HepG2 (cell line): Measurements from ENCODE around the gene PCGF6. TPM values are rescaled to one million over a fixed set of nuclear protein-coding genes. Genes with fewer than 3 reads are reported as not detected.

Source experiments
- ATAC-seq: fragments of 200-7000 bp; cut with Tn5 transposase; 3 replicates; pipeline ENCODE4 v1.9.1; 2020; ENCODE audit warnings: mild to moderate bottlenecking, moderate library complexity
- BruUV-seq: library from RNA; stranded (reverse); fragments of 400-500 nt; replicated peaks from 2 replicates; lab custom pipeline; 2021; lab: Mats Ljungman, UMichigan
- CTCF ChIA-PET: fragments of 300-600 bp; formaldehyde crosslinking; extraction: SDS; loops from one replicate; lab custom pipeline; 2021; ENCODE audit warnings: low total read pairs, inconsistent platforms, low intra/inter-chr PET ratio; lab: Yijun Ruan, JAX
- POLR2A ChIA-PET: fragments of 350-600 bp; sonication (Branson Sonifier 250); formaldehyde crosslinking; loops from one replicate; lab custom pipeline; 2020; ENCODE audit warnings: antibody characterized with exemption, inconsistent platforms; lab: Yijun Ruan, JAX
- DNase-seq: peaks from one replicate; pipeline ENCODE4 v3.0.0-alpha.2; 2015; ENCODE audit warnings: low spot score
- FAIRE-seq: peaks from 3 replicates; lab custom pipeline; 2011; peaks lifted over from hg19 to GRCh38; lab: Jason Lieb, UNC
- H2AFZ ChIP-seq: one replicate; pipeline ENCODE4 v1.6.1; 2011; ENCODE audit warnings: low read length, inconsistent platforms
- H3K27ac ChIP-seq: fragments of 300-600 bp; 3 replicates; pipeline ENCODE4 v1.8.0; 2011; ENCODE audit warnings: mixed run types, mild to moderate bottlenecking, mixed read lengths, low read length, inconsistent platforms; ENCODE audit not compliant: insufficient read depth; ENCODE audit errors: extremely low read length
- H3K27me3 ChIP-seq, 2 experiments: fragments of 200-600 bp in 1 of 2; 2 replicates in 1 of 2; 3 replicates in 1 of 2; pipeline versions ENCODE4 v1.6.0 to v1.8.0; 2011; ENCODE audit warnings: low read length in 2 of 2, mild to moderate bottlenecking in 2 of 2, moderate library complexity in 2 of 2, inconsistent platforms in 1 of 2; ENCODE audit not compliant: insufficient read depth in 2 of 2, control insufficient read depth in 1 of 2
- H3K36me3 ChIP-seq, 2 experiments: fragments of 200-600 bp in 1 of 2; replicated peaks in 1 of 2; 2 replicates in 1 of 2; 3 replicates in 1 of 2; pipeline versions ENCODE4 v1.5.1 to v1.8.0; 2011; ENCODE audit warnings: low read length in 2 of 2, inconsistent platforms in 1 of 2; ENCODE audit not compliant: insufficient read depth in 2 of 2, control insufficient read depth in 1 of 2
- H3K4me1 ChIP-seq: 2 replicates; pipeline ENCODE4 v1.5.1; 2012; ENCODE audit warnings: low read length, inconsistent platforms; ENCODE audit not compliant: insufficient read depth
- H3K4me2 ChIP-seq: 2 replicates; pipeline ENCODE4 v1.6.0; 2011; ENCODE audit warnings: low read depth, low read length, inconsistent platforms
- H3K4me3 ChIP-seq, 3 experiments: fragments of 200-600 bp in 1 of 3; sonication (generic), shearing (Covaris generic) in 1 of 3; replicated peaks in 1 of 3; 2 replicates each; pipeline ENCODE4 v1.5.1; 2011 to 2016; ENCODE audit warnings: low read length in 3 of 3, inconsistent platforms in 2 of 3, low read depth in 2 of 3, mild to moderate bottlenecking in 2 of 3, control low read depth in 1 of 3, mixed read lengths in 1 of 3; ENCODE audit not compliant: insufficient read depth in 1 of 3
- H3K79me2 ChIP-seq: one replicate; pipeline ENCODE4 v1.6.1; 2011; ENCODE audit warnings: low read length, inconsistent platforms; ENCODE audit not compliant: insufficient read depth
- H3K9ac ChIP-seq: 2 replicates; pipeline ENCODE4 v1.6.0; 2011; ENCODE audit warnings: mild to moderate bottlenecking, low read depth, low read length, inconsistent platforms; ENCODE audit not compliant: insufficient read depth
- H3K9me3 ChIP-seq: 2 replicates; pipeline ENCODE4 v1.5.1; 2012; ENCODE audit warnings: mild to moderate bottlenecking, low read length
- H4K20me1 ChIP-seq: 2 replicates; pipeline ENCODE4 v1.6.0; 2011; ENCODE audit warnings: inconsistent platforms, mild to moderate bottlenecking, low read length, moderate library complexity; ENCODE audit not compliant: insufficient read depth
- CBX5 ChIP-seq: sonication (generic); formaldehyde crosslinking; IDR thresholded peaks from 2 replicates; pipeline ENCODE4 v1.4.0; 2020; ENCODE audit warnings: missing genetic modification reagents, borderline replicate concordance
- ELK4 ChIP-seq: sonication (generic); formaldehyde crosslinking; IDR thresholded peaks from 2 replicates; pipeline ENCODE4 v1.9.0; 2021; ENCODE audit warnings: missing genetic modification reagents, borderline replicate concordance
- HCFC1 ChIP-seq: fragments of 150-350 bp; IDR thresholded peaks from 2 replicates; pipeline ENCODE4 v1.6.1; 2014; ENCODE audit warnings: low read depth, low read length
- HNF4A ChIP-seq: sonication (generic); formaldehyde crosslinking; IDR thresholded peaks from 2 replicates; pipeline ENCODE4 v1.4.0; 2020; ENCODE audit warnings: missing genetic modification reagents
- MYNN ChIP-seq: sonication (generic); formaldehyde crosslinking; IDR thresholded peaks from 2 replicates; pipeline ENCODE4 v1.4.0; 2020; ENCODE audit warnings: mild to moderate bottlenecking, low read depth, missing genetic modification reagents
- ONECUT2 ChIP-seq: sonication (generic); formaldehyde crosslinking; IDR thresholded peaks from 2 replicates; pipeline ENCODE4 v1.4.0; 2020; ENCODE audit warnings: missing genetic modification reagents
- PITX1 ChIP-seq: sonication (generic); formaldehyde crosslinking; IDR thresholded peaks from 2 replicates; pipeline ENCODE4 v1.5.1; 2020; ENCODE audit warnings: mild to moderate bottlenecking, missing genetic modification reagents
- ZNF639 ChIP-seq: conservative IDR thresholded peaks from 2 replicates; pipeline ENCODE4 v1.6.1; 2018; ENCODE audit warnings: missing genetic modification reagents
- WGBS: methylation state at CpG from one replicate; pipeline ENCODE4 v1.1.6; 2017; ENCODE audit warnings: low lambda C conversion rate; 5-methylcytosine and 5-hydroxymethylcytosine counted together
- in situ Hi-C: cut with HindIII; loops from 2 replicates; pipeline ENCODE4 v1.10.0; 2017; ENCODE audit warnings: low pct_unique_long_range_greater_than_20kb; ENCODE audit not compliant: extremely low pct_ligation_motif_present
- intact Hi-C: fragments of 100-400 bp; cut with micrococcal nuclease; formaldehyde crosslinking; loops from one replicate; pipeline ENCODE4 v1.10.0; 2022; ENCODE audit not compliant: unreplicated experiment
- polyA plus RNA-seq, 8 experiments: library from polyadenylated mRNA; depleted of rRNA in 3 of 8; stranded (reverse) in 7 of 8; unstranded in 1 of 8; fragments of >200 nt; fragmentation: Illumina TruSeq in 4 of 8; extraction: Trizol in 4 of 8; gene quantifications; 2 replicates each; pipeline versions ENCODE4 v1.2.1 to v1.2.3, GENCODE V29; 2011 to 2016; ENCODE audit warnings: low read depth in 4 of 8, missing spikeins in 1 of 8, mixed read lengths in 1 of 8; ENCODE audit not compliant: insufficient read depth in 1 of 8
- total RNA-seq, 5 experiments: library from RNA; depleted of rRNA; stranded (reverse); fragments of >200 nt; fragmentation: Illumina TruSeq; extraction: Trizol; gene quantifications; 2 replicates each; pipeline ENCODE4 v1.2.3, GENCODE V29; 2016; ENCODE audit warnings: low read depth in 1 of 5

PCGF6 gene
- total and polyA plus RNA-seq, 2 of the 13 experiments (the other 11 are each of a cell fraction or from before 2014, with no cell fraction given), result 5.2 to 19.4 TPM

GRCh38 chr10:103295374-103296015 is 55.4 kb downstream of the PCGF6 start:
- ChIA-PET CTCF (no interaction called here), POLR2A (no interaction called here)
- no peak for FAIRE-seq
- ATAC-seq, result no peak
- no peak overlapping the region for H3K27ac ChIP-seq
- no TSS peak for BruUV-seq
- H3K79me2 ChIP-seq, result no peaks in the 10 kb centered on the region
- no peaks in the 10 kb centered on the region for H3K36me3 ChIP-seq
- no peak overlapping the region for H3K9ac ChIP-seq
- H3K27me3 ChIP-seq, result peaks cover 0 to 1% of the 10 kb centered on the region in 2 experiments; a peak in 1 of 5 replicates
- TF ChIP-seq PITX1, result no peak
- no peak for TF ChIP-seq HCFC1
- TF ChIP-seq ELK4 (CRISPR knock-in tag), result no peak
- TF ChIP-seq ONECUT2 (CRISPR knock-in tag), result no peak
- no peak for TF ChIP-seq CBX5 (CRISPR knock-in tag)
- TF ChIP-seq MYNN (CRISPR knock-in tag), result no peak
- 27% methylated on average over 2 of the region's 2 CpGs for WGBS
- intact Hi-C loops, result no loop called here
- in situ Hi-C loops, result no loop called here
- H3K4me3 ChIP-seq, result no peak overlapping the region
- H4K20me1 ChIP-seq, result no peaks in the 10 kb centered on the region
- DNase-seq, result no peak
- H3K4me1 ChIP-seq, result peaks cover 15% of the 10 kb centered on the region
- H3K4me2 ChIP-seq, result no peak overlapping the region
- H2AFZ ChIP-seq, result no peak overlapping the region
- H3K9me3 ChIP-seq, result no peaks in the 10 kb centered on the region

GRCh38 chr10:103291588-103291987 is 59.4 kb downstream of the PCGF6 start:
- peaks cover 15% of the 10 kb centered on the region for H3K4me1 ChIP-seq
- H3K9ac ChIP-seq, result no peak overlapping the region
- H3K79me2 ChIP-seq, result no peaks in the 10 kb centered on the region
- intact Hi-C loops (no loop called here), in situ Hi-C loops (no loop called here)
- ATAC-seq, result no peak
- H3K27ac ChIP-seq, result no peak overlapping the region
- peaks cover 1 to 14% of the 10 kb centered on the region in 2 experiments; a peak in 2 of 5 replicates for H3K27me3 ChIP-seq
- peak; percentile 11; the same call in 1 of the 2 replicates for TF ChIP-seq HNF4A (CRISPR knock-in tag)
- TF ChIP-seq ZNF639 (CRISPR knock-in tag), result no peak
- POLR2A ChIA-PET, result no interaction called here
- H3K36me3 ChIP-seq, result no peaks in the 10 kb centered on the region
- CTCF ChIA-PET, result no interaction called here
- FAIRE-seq, result no peak
- H3K9me3 ChIP-seq, result no peaks in the 10 kb centered on the region
- no peak overlapping the region for H2AFZ ChIP-seq
- no peak overlapping the region for H3K4me3 ChIP-seq
- H4K20me1 ChIP-seq, result no peaks in the 10 kb centered on the region
- no TSS peak for BruUV-seq
- 32% methylated on average over 4 of the region's 4 CpGs for WGBS
- no peak overlapping the region for H3K4me2 ChIP-seq
- DNase-seq, result no peak
